Esophagus squamous epithelium (tissue), 5 donors: ENCODE data around the gene KIF1B. TPM values are rescaled to one million over a fixed set of nuclear protein-coding genes. Genes with fewer than 3 reads are reported as not detected.
"Not testable (repeated sequence)": the region's sequence is repeated elsewhere in the genome, so short reads cannot be mapped to it uniquely, and the experiment has no call there.

Experiments
- DNase-seq: peaks from one replicate; lab custom pipeline; 2025; lab: John Stamatoyannopoulos, UW
- H3K27ac ChIP-seq, 4 donors: fragments of 200-600 bp; sonication (generic); one replicate each; pipeline ENCODE4 v1.5.1; 2016 to 2019; ENCODE audit warnings: mild to moderate bottlenecking in 1 of 4
- H3K27me3 ChIP-seq, 4 donors: fragments of 200-600 bp; sonication (generic); 1 replicate in 3 of 4; 2 replicates in 1 of 4; pipeline versions ENCODE4 v1.5.1 to v1.6.0; 2017 to 2021; ENCODE audit warnings: antibody characterized with exemption in 1 of 4
- H3K36me3 ChIP-seq, 3 donors: fragments of 200-600 bp; sonication (generic); one replicate each; pipeline ENCODE4 v1.5.1; 2016 to 2019
- H3K4me1 ChIP-seq, 3 donors: fragments of 200-600 bp; sonication (generic); one replicate each; pipeline ENCODE4 v1.5.1; 2017 to 2019
- H3K4me3 ChIP-seq, 4 donors: fragments of 200-600 bp; sonication (generic); 1 replicate in 3 of 4; 2 replicates in 1 of 4; pipeline ENCODE4 v1.5.1; 2016 to 2019; ENCODE audit warnings: mild to moderate bottlenecking in 2 of 4, moderate library complexity in 1 of 4
- H3K9me3 ChIP-seq, 3 donors: fragments of 200-600 bp; sonication (generic); one replicate each; pipeline ENCODE4 v1.5.1; 2016 to 2019
- POLR2A ChIP-seq, 4 donors: fragments of 450-650 bp; IDR thresholded peaks; one replicate each; pipeline ENCODE4 v1.6.1; 2017; ENCODE audit warnings: antibody characterized with exemption in 4 of 4, mild to moderate bottlenecking in 4 of 4, moderate library complexity in 3 of 4
- WGBS, 2 donors: methylation state at CpG; one replicate each; pipeline ENCODE4 v1.1.5; 2018; 5-methylcytosine and 5-hydroxymethylcytosine counted together
- intact Hi-C: fragments of 100-400 bp; cut with DNase I; formaldehyde crosslinking; loops from one replicate; pipeline ENCODE4 v1.15.0; 2022
- total RNA-seq, 4 donors: library from RNA; depleted of rRNA; stranded (reverse); fragments of >200 nt; gene quantifications; one replicate each; pipeline ENCODE4 v1.1.0, GENCODE V29; 2016
- TF ChIP-seq, protein P1 (sequence below), 6 experiments: fragments of 450-650 bp in 4 of 6; fragments of 200-600 bp in 2 of 6; sonication (generic) in 2 of 6; IDR thresholded peaks; one replicate each; pipeline ENCODE4 v1.5.1; 2016 to 2019; ENCODE audit warnings: antibody characterized with exemption in 6 of 6, mild to moderate bottlenecking in 4 of 6, moderate library complexity in 4 of 6
- donor health status: DM: yes; HTN: yes; CAD: no.

The KIF1B gene
- total RNA-seq, 4 donors from 2014 or later, result 27.1 to 40.6 (median 38.1) TPM

DNA sequence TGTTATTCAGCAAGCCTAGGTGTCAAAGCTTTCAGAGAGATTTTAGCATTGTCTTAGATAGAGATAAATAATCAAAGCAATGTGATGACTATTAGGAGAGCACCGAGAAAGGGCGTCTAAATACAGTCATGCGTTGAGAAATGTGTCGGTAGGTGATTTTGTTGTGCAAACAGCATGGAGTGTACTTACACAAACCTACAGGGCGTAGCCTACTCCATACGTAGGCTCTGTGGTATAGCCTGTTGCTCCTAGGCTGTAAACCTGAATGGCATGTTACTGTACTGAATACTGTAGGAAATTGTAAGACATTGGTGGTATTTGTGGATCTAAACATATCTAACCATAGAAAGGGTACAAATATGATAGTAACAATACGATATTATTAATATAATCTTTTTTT is 31.8 kb downstream of the KIF1B start:
- Histone ChIP-seq H3K9me3 (no peaks in the 10 kb centered on the region), H3K4me1 (peaks cover 0 to 25% (median 0%) of the 10 kb centered on the region in 3 donors), H3K4me3 (no peak overlapping the region), H3K27ac (peak overlapping the region in 1 of 4 donors; percentile 9), H3K27me3 (no peaks in the 10 kb centered on the region), H3K36me3 (no peaks in the 10 kb centered on the region)
- no peak for DNase-seq
- WGBS, 2 donors, result 75 to 89% methylated on average over 7 of the region's 7 CpGs
- intact Hi-C loops, result no loop called here
- TF ChIP-seq POLR2A (IDR thresholded peaks at IDR 0.05), result no peak
- TF ChIP-seq, protein P1, sequence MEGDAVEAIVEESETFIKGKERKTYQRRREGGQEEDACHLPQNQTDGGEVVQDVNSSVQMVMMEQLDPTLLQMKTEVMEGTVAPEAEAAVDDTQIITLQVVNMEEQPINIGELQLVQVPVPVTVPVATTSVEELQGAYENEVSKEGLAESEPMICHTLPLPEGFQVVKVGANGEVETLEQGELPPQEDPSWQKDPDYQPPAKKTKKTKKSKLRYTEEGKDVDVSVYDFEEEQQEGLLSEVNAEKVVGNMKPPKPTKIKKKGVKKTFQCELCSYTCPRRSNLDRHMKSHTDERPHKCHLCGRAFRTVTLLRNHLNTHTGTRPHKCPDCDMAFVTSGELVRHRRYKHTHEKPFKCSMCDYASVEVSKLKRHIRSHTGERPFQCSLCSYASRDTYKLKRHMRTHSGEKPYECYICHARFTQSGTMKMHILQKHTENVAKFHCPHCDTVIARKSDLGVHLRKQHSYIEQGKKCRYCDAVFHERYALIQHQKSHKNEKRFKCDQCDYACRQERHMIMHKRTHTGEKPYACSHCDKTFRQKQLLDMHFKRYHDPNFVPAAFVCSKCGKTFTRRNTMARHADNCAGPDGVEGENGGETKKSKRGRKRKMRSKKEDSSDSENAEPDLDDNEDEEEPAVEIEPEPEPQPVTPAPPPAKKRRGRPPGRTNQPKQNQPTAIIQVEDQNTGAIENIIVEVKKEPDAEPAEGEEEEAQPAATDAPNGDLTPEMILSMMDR (IDR thresholded peaks at IDR 0.05), result no peak

DNA sequence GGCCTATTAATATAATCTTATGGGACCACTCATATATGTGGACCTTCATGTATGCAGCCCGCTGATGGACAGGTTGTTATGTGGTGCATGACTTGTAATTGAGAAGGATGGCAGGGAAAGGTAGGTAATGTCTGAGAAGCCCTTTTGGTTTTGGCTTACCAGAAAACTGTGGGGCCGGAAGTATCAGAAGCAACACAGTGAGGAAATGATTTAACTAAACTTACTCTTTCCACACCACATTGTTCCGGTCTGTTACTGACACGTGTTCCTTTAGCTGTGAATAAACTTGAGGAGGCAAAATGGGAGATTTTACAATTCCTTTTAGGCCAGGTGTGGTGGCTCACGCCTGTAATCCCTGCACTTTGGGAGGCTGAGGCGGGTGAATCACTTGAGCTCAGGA is 32.4 kb downstream of the KIF1B start:
- Histone ChIP-seq H3K27me3 (no peaks in the 10 kb centered on the region), H3K4me1 (peaks cover 0 to 19% (median 0%) of the 10 kb centered on the region in 3 donors), H3K9me3 (no peaks in the 10 kb centered on the region), H3K4me3 (no peak overlapping the region), H3K27ac (peak overlapping the region in 1 of 4 donors; percentile 2), H3K36me3 (no peaks in the 10 kb centered on the region)
- intact Hi-C loops, result no loop called here
- TF ChIP-seq, protein P1 (IDR thresholded peaks at IDR 0.05), result no peak
- TF ChIP-seq POLR2A (IDR thresholded peaks at IDR 0.05), result no peak
- DNase-seq, result no peak
- WGBS, 2 donors, result 81 to 86% methylated on average over 3 to 6 of the region's 6 CpGs

DNA sequence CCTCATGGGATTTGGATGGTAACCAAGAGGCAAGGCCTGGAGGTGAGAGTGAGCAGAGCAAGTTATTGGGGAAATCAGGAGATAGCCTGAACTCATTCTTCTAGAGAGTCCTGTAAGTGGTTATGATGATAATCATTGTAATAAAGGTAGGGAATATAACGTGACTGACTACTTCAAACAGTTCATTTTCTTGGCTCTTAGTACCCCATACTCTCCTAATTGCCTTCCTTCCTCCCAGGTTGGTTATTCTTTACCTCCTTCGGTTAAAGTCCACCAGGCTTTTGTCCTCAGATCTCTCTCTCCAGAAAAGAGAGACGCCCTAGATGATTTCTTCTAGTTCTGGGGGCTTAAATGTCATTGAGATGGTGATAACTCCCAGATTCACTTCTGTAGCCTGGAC is 35.3 kb downstream of the KIF1B start:
- Histone ChIP-seq H3K4me1 (peaks cover 0 to 24% (median 0%) of the 10 kb centered on the region in 3 donors), H3K27me3 (no peaks in the 10 kb centered on the region), H3K27ac (no peak overlapping the region), H3K36me3 (no peaks in the 10 kb centered on the region), H3K9me3 (no peaks in the 10 kb centered on the region), H3K4me3 (no peak overlapping the region)
- intact Hi-C loops, result no loop called here
- no peak for TF ChIP-seq POLR2A (IDR thresholded peaks at IDR 0.05)
- TF ChIP-seq, protein P1 (IDR thresholded peaks at IDR 0.05), result no peak
- 87 to 92% methylated on average over 3 of the region's 3 CpGs for WGBS, 2 donors
- DNase-seq, result no peak

DNA sequence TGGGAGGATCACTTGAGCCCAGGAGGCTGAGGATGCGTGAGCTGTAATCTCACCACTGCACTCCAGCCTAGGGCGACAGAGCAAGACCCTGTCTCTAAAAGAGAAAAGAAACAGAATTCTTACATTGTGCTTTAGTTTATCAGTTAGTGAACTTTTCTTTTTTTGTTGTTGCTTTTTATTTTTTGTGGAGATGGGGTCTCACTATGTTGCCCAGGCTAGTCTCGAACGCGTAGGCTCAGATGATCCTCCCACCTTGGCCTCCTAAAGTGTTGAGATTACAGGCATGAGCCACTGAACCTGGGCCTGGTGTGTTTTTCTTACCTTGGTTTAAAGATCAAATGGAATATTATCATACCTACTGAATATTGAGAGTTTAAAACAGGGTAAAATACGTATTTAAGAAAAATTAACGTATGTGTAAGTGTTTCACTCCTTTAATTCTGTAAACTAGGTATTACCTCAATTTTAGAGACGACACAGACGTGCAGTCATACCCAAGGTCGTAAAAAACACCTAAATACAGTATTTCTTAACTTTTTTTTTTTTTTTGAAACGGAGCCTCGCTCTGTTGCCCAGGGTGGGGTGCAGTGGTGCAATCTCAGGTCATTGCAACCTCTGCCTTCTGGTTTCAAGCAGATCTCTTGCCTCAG is 39.6 kb downstream of the KIF1B start:
- H3K9me3 ChIP-seq, result no peaks in the 10 kb centered on the region
- no peak overlapping the region for H3K4me3 ChIP-seq
- H3K27ac ChIP-seq, result no peak overlapping the region
- no peak for DNase-seq
- no peaks in the 10 kb centered on the region for H3K27me3 ChIP-seq
- intact Hi-C loops, result no loop called here
- TF ChIP-seq, protein P1 (IDR thresholded peaks at IDR 0.05), result no peak
- no peak for TF ChIP-seq POLR2A (IDR thresholded peaks at IDR 0.05)
- H3K36me3 ChIP-seq, result no peaks in the 10 kb centered on the region
- H3K4me1 ChIP-seq, result peaks cover 19 to 44% (median 19%) of the 10 kb centered on the region in 3 donors
- WGBS, 2 donors, result 91 to 96% methylated on average over 12 of the region's 12 CpGs

DNA sequence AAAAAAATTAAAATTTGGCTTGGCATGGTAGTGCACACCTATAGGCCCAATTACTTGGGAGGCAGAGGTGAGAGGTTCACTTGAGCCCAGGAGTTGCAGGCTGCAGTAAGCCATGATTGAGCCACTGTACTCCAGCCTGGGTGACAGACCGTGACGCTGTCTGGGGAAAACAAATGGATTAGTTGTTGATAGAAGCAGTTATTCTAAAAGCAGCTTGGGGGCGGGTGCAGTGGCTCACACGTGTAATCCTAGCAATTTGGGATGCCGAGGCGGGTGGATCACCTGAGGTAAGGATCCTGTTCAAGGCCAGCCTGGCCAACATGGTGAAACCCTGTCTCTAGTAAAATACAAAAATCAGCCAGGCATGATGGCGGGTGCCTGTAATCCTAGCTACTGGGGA is 40.3 kb downstream of the KIF1B start:
- no peak for DNase-seq
- peaks cover 19 to 44% (median 19%) of the 10 kb centered on the region in 3 donors for H3K4me1 ChIP-seq

DNA sequence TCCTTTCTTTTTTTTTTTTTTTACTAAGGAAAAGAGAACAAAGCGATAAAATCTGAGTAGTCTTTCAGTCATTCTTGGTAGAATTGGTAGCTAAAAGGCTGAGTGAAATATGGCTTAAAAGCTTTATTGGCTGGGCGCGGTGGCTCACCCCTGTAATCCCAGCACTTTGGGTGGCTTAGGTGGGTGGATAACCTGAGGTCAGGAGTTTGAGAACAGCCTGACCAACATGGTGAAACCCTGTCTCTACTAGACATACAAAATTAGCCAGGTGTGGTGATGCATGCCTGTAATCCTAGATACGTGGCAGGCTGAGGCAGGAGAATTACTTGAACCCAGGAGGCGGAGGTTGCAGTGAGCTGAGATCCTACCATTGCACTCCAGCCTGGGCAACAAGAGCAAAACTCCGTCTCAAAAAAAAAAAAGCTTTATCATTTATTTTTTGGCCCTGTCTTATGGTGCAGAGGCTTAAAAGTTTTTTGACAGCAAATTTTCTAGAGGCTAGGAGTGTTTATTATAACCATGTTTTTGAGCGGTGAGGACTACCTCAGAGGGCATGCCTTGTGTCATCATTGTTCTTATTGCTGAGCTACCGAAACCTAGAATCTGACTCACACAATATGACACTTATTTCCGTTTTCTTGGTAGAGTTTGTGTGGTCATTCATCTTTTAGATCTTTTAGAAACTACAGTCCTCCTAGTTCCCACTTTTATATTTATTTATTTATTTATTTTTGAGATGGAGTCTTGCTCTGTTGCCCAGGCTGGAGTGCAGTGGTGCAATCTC is 41.1 kb downstream of the KIF1B start:
- H3K9me3 ChIP-seq, DNase-seq, H3K27me3 ChIP-seq, H3K4me3 ChIP-seq, intact Hi-C loops, H3K36me3 ChIP-seq: not testable (repeated sequence)
- Histone ChIP-seq H3K27ac (peak overlapping the region in 3 of 4 donors; percentile 3 to 73 (median 62)), H3K4me1 (peaks cover 19 to 44% (median 19%) of the 10 kb centered on the region in 3 donors)
- 66 to 72% methylated on average over 9 of the region's 9 CpGs for WGBS, 2 donors

More for the DNA sequence above, 40.3 kb downstream of the KIF1B start:
- no peak for TF ChIP-seq POLR2A (IDR thresholded peaks at IDR 0.05)
- TF ChIP-seq, protein P1 (IDR thresholded peaks at IDR 0.05), result no peak
- H3K27me3 ChIP-seq, result no peaks in the 10 kb centered on the region
- H3K4me3 ChIP-seq, result no peak overlapping the region
- no peaks in the 10 kb centered on the region for H3K36me3 ChIP-seq
- intact Hi-C loops, result no loop called here
- 75 to 81% methylated on average over 7 of the region's 7 CpGs for WGBS, 2 donors
- H3K9me3 ChIP-seq, result no peaks in the 10 kb centered on the region
- H3K27ac ChIP-seq, result peak overlapping the region in 3 of 4 donors; percentile 11 to 73 (median 30)
